Measurements from ENCODE around the gene SKAP2.

The SKAP2 gene

GRCh38 chr7:26688936-26689506 lies 175.4 kb downstream of the SKAP2 start:
- Histone ChIP-seq H3K27me3 (ENCODE audit: control insufficient read depth, insufficient read depth, low read length) (no peaks in the 10 kb centered on the region), H3K4me1 (ENCODE audit: control insufficient read depth, insufficient read depth, low read length) (peaks cover 8% of the 10 kb centered on the region)

GRCh38 chr7:26688388-26688787 lies 176.0 kb downstream of the SKAP2 start:
- H3K27me3 ChIP-seq (ENCODE audit: control insufficient read depth, insufficient read depth, low read length): no peaks in the 10 kb centered on the region
- H3K4me3 ChIP-seq (ENCODE audit: low read depth, low read length): no peak overlapping the region
- no peaks in the 10 kb centered on the region for H3K9me3 ChIP-seq (ENCODE audit: control insufficient read depth, insufficient read depth, low read length)
- H3K36me3 ChIP-seq (ENCODE audit: control insufficient read depth, insufficient read depth, low read length): no peaks in the 10 kb centered on the region
- peaks cover 8% of the 10 kb centered on the region for H3K4me1 ChIP-seq (ENCODE audit: control insufficient read depth, insufficient read depth, low read length)
- H3K9ac ChIP-seq (ENCODE audit: low read depth, low read length): no peak overlapping the region

More at GRCh38 chr7:26688936-26689506, 175.4 kb downstream of the SKAP2 start:
- Histone ChIP-seq H3K9me3 (ENCODE audit: control insufficient read depth, insufficient read depth, low read length) (no peaks in the 10 kb centered on the region), H3K9ac (ENCODE audit: low read depth, low read length) (no peak overlapping the region), H3K36me3 (ENCODE audit: control insufficient read depth, insufficient read depth, low read length) (no peaks in the 10 kb centered on the region), H3K4me3 (ENCODE audit: low read depth, low read length) (no peak overlapping the region)

- H3K9me3 ChIP-seq (ENCODE audit: control insufficient read depth, insufficient read depth, low read length): no peaks in the 10 kb centered on the region
- no peak overlapping the region for H3K9ac ChIP-seq (ENCODE audit: low read depth, low read length)
- no peaks in the 10 kb centered on the region for H3K27me3 ChIP-seq (ENCODE audit: control insufficient read depth, insufficient read depth, low read length)
- H3K36me3 ChIP-seq (ENCODE audit: control insufficient read depth, insufficient read depth, low read length): no peaks in the 10 kb centered on the region
- peak overlapping the region; percentile 9 for H3K4me3 ChIP-seq (ENCODE audit: low read depth, low read length)
- H3K4me1 ChIP-seq (ENCODE audit: control insufficient read depth, insufficient read depth, low read length): peaks cover 5% of the 10 kb centered on the region
These were observed 177.4 kb downstream of the SKAP2 start for GRCh38 chr7:26687032-26687431.

- Histone ChIP-seq H3K4me3 (ENCODE audit: low read depth, low read length) (peak overlapping the region; percentile 9), H3K4me1 (ENCODE audit: control insufficient read depth, insufficient read depth, low read length) (peaks cover 4% of the 10 kb centered on the region), H3K9me3 (ENCODE audit: control insufficient read depth, insufficient read depth, low read length) (no peaks in the 10 kb centered on the region), H3K9ac (ENCODE audit: low read depth, low read length) (no peak overlapping the region), H3K36me3 (ENCODE audit: control insufficient read depth, insufficient read depth, low read length) (no peaks in the 10 kb centered on the region), H3K27me3 (ENCODE audit: control insufficient read depth, insufficient read depth, low read length) (no peaks in the 10 kb centered on the region)
These were observed 177.9 kb downstream of the SKAP2 start for GRCh38 chr7:26686448-26686981.

- Histone ChIP-seq H3K27me3 (ENCODE audit: control insufficient read depth, insufficient read depth, low read length) (no peaks in the 10 kb centered on the region), H3K36me3 (ENCODE audit: control insufficient read depth, insufficient read depth, low read length) (no peaks in the 10 kb centered on the region), H3K4me1 (ENCODE audit: control insufficient read depth, insufficient read depth, low read length) (peaks cover 4% of the 10 kb centered on the region), H3K9me3 (ENCODE audit: control insufficient read depth, insufficient read depth, low read length) (no peaks in the 10 kb centered on the region), H3K9ac (ENCODE audit: low read depth, low read length) (no peak overlapping the region), H3K4me3 (ENCODE audit: low read depth, low read length) (no peak overlapping the region)
These were observed 178.8 kb downstream of the SKAP2 start for GRCh38 chr7:26685606-26686005.

GRCh38 chr7:26684447-26684846 lies 179.9 kb downstream of the SKAP2 start:
- H3K4me1 ChIP-seq (ENCODE audit: control insufficient read depth, insufficient read depth, low read length): peaks cover 4% of the 10 kb centered on the region
- no peaks in the 10 kb centered on the region for H3K9me3 ChIP-seq (ENCODE audit: control insufficient read depth, insufficient read depth, low read length)
- no peak overlapping the region for H3K4me3 ChIP-seq (ENCODE audit: low read depth, low read length)
- no peaks in the 10 kb centered on the region for H3K36me3 ChIP-seq (ENCODE audit: control insufficient read depth, insufficient read depth, low read length)
- no peak overlapping the region for H3K9ac ChIP-seq (ENCODE audit: low read depth, low read length)
- no peaks in the 10 kb centered on the region for H3K27me3 ChIP-seq (ENCODE audit: control insufficient read depth, insufficient read depth, low read length)

- Histone ChIP-seq H3K4me3 (ENCODE audit: low read depth, low read length) (no peak overlapping the region), H3K27me3 (ENCODE audit: control insufficient read depth, insufficient read depth, low read length) (no peaks in the 10 kb centered on the region), H3K9me3 (ENCODE audit: control insufficient read depth, insufficient read depth, low read length) (no peaks in the 10 kb centered on the region), H3K4me1 (ENCODE audit: control insufficient read depth, insufficient read depth, low read length) (peaks cover 4% of the 10 kb centered on the region), H3K36me3 (ENCODE audit: control insufficient read depth, insufficient read depth, low read length) (no peaks in the 10 kb centered on the region), H3K9ac (ENCODE audit: low read depth, low read length) (no peak overlapping the region)
These were observed 181.1 kb downstream of the SKAP2 start for GRCh38 chr7:26683277-26683676.

- H3K36me3 ChIP-seq (ENCODE audit: control insufficient read depth, insufficient read depth, low read length): no peaks in the 10 kb centered on the region
- no peaks in the 10 kb centered on the region for H3K4me1 ChIP-seq (ENCODE audit: control insufficient read depth, insufficient read depth, low read length)
- no peaks in the 10 kb centered on the region for H3K27me3 ChIP-seq (ENCODE audit: control insufficient read depth, insufficient read depth, low read length)
- H3K9ac ChIP-seq (ENCODE audit: low read depth, low read length): no peak overlapping the region
- H3K4me3 ChIP-seq (ENCODE audit: low read depth, low read length): no peak overlapping the region
- H3K9me3 ChIP-seq (ENCODE audit: control insufficient read depth, insufficient read depth, low read length): no peaks in the 10 kb centered on the region
These were observed 182.5 kb downstream of the SKAP2 start for GRCh38 chr7:26681819-26682418.

- H3K9ac ChIP-seq (ENCODE audit: low read depth, low read length): no peak overlapping the region
- no peaks in the 10 kb centered on the region for H3K36me3 ChIP-seq (ENCODE audit: control insufficient read depth, insufficient read depth, low read length)
- H3K4me1 ChIP-seq (ENCODE audit: control insufficient read depth, insufficient read depth, low read length): no peaks in the 10 kb centered on the region
- H3K4me3 ChIP-seq (ENCODE audit: low read depth, low read length): no peak overlapping the region
- no peaks in the 10 kb centered on the region for H3K9me3 ChIP-seq (ENCODE audit: control insufficient read depth, insufficient read depth, low read length)
- no peaks in the 10 kb centered on the region for H3K27me3 ChIP-seq (ENCODE audit: control insufficient read depth, insufficient read depth, low read length)
These were observed 183.8 kb downstream of the SKAP2 start for GRCh38 chr7:26680587-26680986.

- Histone ChIP-seq H3K27me3 (ENCODE audit: control insufficient read depth, insufficient read depth, low read length) (no peaks in the 10 kb centered on the region), H3K36me3 (ENCODE audit: control insufficient read depth, insufficient read depth, low read length) (no peaks in the 10 kb centered on the region), H3K4me1 (ENCODE audit: control insufficient read depth, insufficient read depth, low read length) (no peaks in the 10 kb centered on the region), H3K4me3 (ENCODE audit: low read depth, low read length) (no peak overlapping the region), H3K9me3 (ENCODE audit: control insufficient read depth, insufficient read depth, low read length) (no peaks in the 10 kb centered on the region), H3K9ac (ENCODE audit: low read depth, low read length) (no peak overlapping the region)
These were observed 189.1 kb downstream of the SKAP2 start for GRCh38 chr7:26675143-26675887.

- Histone ChIP-seq H3K9ac (ENCODE audit: low read depth, low read length) (no peak overlapping the region), H3K36me3 (ENCODE audit: control insufficient read depth, insufficient read depth, low read length) (no peaks in the 10 kb centered on the region), H3K27me3 (ENCODE audit: control insufficient read depth, insufficient read depth, low read length) (no peaks in the 10 kb centered on the region), H3K4me1 (ENCODE audit: control insufficient read depth, insufficient read depth, low read length) (no peaks in the 10 kb centered on the region), H3K4me3 (ENCODE audit: low read depth, low read length) (no peak overlapping the region), H3K9me3 (ENCODE audit: control insufficient read depth, insufficient read depth, low read length) (no peaks in the 10 kb centered on the region)
These were observed 190.5 kb downstream of the SKAP2 start for GRCh38 chr7:26673858-26674257.

GRCh38 chr7:26673271-26673670 lies 191.1 kb downstream of the SKAP2 start:
- no peaks in the 10 kb centered on the region for H3K9me3 ChIP-seq (ENCODE audit: control insufficient read depth, insufficient read depth, low read length)
- no peaks in the 10 kb centered on the region for H3K4me1 ChIP-seq (ENCODE audit: control insufficient read depth, insufficient read depth, low read length)
- H3K9ac ChIP-seq (ENCODE audit: low read depth, low read length): no peak overlapping the region
- no peaks in the 10 kb centered on the region for H3K27me3 ChIP-seq (ENCODE audit: control insufficient read depth, insufficient read depth, low read length)
- no peak overlapping the region for H3K4me3 ChIP-seq (ENCODE audit: low read depth, low read length)
- no peaks in the 10 kb centered on the region for H3K36me3 ChIP-seq (ENCODE audit: control insufficient read depth, insufficient read depth, low read length)

All from iPS-15b (cell line).